Thyroid gland (tissue), 4 donors: Measurements from ENCODE around the gene ZNF474.

ENCODE experiments used
- CTCF ChIP-seq, 6 experiments: fragments of 200-600 bp in 3 of 6; fragments of 450-650 bp in 3 of 6; sonication (generic) in 3 of 6; IDR thresholded peaks; one replicate each; pipeline ENCODE4 v1.5.1; 2016 to 2019; ENCODE audit warnings: antibody characterized with exemption in 6 of 6, mild to moderate bottlenecking in 2 of 6, inconsistent platforms in 1 of 6, moderate library complexity in 1 of 6
- POLR2A ChIP-seq, 2 donors: fragments of 450-650 bp; IDR thresholded peaks; one replicate each; pipeline ENCODE4 v1.6.1; 2017; ENCODE audit warnings: antibody characterized with exemption in 2 of 2, mild to moderate bottlenecking in 2 of 2, moderate library complexity in 1 of 2

DNA sequence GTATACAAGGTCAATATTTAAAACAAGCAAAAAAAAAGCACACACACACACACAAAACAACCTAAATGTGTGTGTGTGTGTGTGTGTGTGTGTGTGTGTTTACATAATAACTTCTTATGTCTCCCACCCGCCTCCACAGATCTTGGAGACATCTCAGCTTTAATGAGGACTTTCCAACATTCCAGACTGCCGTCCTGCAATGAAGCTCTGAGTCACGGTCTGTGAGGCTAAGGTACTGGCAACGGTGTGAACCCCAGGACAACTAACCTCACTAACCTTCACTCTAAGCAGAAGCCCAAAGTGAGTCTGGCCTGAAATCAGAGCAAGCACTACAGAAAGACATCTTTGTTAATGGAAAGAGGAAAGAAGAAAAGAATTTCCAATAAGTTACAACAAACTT, 22.3 kb downstream of the ZNF474 start:
- TF ChIP-seq CTCF (IDR thresholded peaks at IDR 0.05) (no peak), POLR2A (IDR thresholded peaks at IDR 0.05) (no peak)
